ELF-1 (cell line): ENCODE results near the gene DOCK7.
"Not testable (repeated sequence)": the region's sequence is repeated elsewhere in the genome, so short reads cannot be mapped to it uniquely, and the experiment has no call there.

Source experiments
- DNase-seq: peaks from one replicate; pipeline ENCODE4 v3.0.0-alpha.2; 2016; ENCODE audit warnings: low read depth, low spot score

DOCK7 gene

DNA sequence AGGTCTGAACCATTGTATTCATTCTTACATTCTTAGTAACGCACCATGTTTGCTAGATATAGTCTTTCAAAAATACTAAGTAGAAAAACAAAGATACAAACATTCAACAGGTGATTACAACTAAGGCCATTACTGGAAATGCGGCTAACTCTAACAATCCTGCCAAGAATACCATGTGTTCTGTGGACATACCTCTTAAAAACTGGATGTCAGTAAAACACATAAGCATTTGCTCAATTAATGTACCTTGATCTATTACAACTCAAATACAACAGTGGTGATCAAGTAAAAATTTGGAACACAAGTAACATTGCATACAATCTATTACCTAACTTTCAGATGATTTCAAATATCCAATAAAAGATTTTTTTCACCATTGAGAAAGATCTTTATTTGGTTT is 75.4 kb downstream of the DOCK7 start:
- DNase-seq, result no peak

DNA sequence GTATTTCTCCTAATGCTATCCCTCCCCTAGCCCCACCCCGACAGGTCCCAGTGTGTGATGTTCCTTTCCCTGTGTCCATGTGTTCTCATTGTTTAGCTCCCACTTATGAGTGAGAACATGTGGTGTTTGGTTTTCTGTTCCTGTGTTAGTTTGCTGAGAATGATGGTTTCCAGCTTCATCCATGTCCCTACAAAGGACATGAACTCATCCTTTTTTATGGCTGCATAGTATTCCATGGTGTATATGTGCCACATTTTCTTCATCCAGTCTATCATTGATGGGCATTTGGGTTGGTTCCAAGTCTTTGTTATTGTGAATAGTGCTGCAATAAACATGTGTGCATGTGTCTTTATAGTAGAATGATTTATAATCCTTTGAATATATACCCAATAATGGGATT is 77.6 kb downstream of the DOCK7 start:
- DNase-seq, result not testable (repeated sequence)

DNA sequence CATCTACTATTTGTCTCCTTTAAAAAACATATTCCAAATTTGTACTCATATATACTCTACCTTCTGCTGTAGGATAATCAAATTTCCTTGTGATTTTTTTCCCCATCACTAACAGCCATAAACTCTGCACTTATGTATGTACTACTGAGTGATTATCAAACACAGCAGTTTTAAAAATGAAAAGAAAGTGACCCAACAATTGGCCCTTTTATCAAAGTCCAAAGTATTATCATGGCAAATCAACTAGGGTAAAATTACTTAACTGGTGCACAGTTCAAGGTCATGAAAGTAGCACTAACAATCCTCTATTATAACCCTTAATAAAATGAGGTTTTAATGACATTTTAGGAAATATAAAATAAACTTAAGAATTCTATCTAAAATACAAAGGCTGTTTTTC is 79.3 kb downstream of the DOCK7 start:
- no peak for DNase-seq

DNA sequence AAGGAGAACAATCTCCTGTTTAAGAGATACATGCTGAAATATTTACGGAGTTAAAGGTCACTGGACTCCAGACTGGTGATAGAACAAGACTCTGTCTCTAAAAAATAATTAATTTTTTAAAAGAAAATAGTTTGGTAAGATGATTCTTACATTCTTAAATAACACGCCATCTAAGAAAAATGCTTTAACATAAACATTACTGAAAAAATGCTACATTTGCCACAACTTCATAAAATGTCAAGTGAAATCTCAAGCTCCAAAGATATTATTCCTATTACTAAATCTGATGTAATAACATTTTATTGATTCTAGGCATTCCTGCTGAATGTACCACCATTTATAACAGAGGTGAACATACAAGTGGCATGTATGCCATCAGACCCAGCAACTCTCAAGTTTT is 86.7 kb downstream of the DOCK7 start:
- DNase-seq, result no peak

DNA sequence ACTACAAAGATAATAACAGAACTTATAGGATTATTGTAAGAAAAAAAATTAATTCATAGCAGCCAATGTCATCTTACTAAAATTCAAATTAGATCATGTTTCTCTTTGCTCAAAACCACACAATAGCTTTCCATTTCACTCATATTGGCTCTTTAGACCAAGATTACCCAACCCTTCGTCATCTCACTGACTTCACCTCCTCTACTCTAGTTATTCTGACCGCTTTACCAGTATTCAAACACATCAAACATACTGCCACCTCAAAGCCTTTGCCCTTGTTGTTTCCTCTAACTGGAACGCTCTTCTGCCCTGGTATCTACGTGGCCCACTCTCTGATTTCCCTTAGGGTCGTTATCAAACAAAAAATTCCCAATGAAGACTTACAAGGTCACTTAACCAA is 89.1 kb downstream of the DOCK7 start:
- no peak for DNase-seq

DNA sequence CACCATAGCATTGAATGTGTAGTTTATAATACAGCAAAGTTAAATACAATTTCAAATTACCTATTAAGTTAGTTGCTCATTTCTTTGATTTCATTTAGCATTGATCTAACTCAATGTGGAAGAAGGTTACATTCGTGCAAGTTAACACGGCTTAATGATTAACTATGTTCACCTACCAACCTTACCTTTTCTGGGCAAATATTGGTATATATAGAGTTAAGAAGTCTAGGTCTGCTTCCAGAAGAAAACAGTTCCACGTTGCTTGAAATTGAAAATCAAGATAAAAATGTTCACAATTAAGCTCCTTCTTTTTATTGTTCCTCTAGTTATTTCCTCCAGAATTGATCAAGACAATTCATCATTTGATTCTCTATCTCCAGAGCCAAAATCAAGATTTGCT is 90.9 kb downstream of the DOCK7 start, which contains the start of gene ANGPTL3:
TSS of gene ANGPTL3 (plus strand) at position 240 of the 400 bp plus-strand sequence. CDS start at position 287, 47 bp downstream.
- no peak for DNase-seq

DNA sequence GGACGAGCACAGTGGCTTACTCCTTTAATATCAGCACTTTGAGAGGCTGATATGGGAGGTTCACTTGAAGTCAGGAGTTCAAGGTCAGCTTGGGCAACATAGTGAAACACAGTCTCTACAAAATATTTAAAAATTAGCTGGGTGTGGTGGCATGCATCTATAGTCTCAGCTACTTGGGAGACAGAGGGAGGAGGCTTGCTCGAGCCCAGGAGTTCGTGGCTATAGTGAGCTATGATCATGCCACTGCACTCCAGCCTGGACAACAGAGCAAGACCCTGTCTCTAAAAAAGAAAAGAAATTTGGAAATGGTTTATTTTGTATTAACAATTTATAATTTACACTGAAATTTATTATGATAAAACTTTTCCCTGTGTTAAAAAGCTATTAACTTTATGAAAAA is 92.5 kb downstream of the DOCK7 start:
- no peak for DNase-seq

DNA sequence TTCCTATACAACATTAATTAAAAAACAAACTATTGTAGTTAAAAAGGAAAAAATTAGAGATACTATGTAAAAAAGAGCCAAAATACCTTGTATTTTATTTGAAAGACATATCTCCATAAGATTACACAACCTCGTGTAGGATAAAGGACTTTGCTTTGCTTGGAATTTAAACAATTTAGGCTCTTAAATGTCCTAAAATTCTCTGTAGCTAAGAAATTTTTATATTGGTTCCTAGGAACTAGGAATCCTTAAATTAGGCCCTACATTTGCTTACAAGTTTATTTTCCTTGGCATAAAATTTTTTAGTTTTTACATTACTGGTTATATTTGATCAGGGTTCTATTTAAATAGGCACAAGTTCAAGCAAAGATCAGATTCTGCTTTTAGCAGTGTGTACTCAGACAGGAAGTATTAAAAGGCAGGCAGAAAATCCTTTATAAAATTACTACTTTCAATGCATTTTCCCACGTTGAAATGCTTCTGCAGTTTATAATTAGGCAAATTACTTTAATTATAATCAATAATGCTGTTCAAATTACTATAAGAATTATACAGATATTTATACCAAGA is 94.3 kb downstream of the DOCK7 start:
- no peak for DNase-seq

DNA sequence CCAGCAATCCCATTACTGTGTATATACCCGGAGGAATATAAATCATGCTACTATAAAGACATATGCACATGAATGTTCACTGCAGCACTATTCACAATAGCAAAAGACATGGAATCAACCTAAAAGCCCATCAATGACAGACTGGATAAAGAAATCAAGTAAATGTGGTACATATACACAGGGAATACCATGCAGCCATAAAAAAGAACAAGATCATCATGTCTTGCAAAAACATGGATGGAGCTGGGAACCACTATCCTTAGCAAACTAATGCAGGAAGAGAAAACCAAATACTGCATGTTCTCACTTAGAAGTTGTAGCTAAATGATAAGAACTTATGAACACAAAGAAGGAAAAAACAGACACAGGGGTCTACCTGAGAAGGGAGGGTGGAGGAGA is 97.2 kb downstream of the DOCK7 start:
- no peak for DNase-seq

DNA sequence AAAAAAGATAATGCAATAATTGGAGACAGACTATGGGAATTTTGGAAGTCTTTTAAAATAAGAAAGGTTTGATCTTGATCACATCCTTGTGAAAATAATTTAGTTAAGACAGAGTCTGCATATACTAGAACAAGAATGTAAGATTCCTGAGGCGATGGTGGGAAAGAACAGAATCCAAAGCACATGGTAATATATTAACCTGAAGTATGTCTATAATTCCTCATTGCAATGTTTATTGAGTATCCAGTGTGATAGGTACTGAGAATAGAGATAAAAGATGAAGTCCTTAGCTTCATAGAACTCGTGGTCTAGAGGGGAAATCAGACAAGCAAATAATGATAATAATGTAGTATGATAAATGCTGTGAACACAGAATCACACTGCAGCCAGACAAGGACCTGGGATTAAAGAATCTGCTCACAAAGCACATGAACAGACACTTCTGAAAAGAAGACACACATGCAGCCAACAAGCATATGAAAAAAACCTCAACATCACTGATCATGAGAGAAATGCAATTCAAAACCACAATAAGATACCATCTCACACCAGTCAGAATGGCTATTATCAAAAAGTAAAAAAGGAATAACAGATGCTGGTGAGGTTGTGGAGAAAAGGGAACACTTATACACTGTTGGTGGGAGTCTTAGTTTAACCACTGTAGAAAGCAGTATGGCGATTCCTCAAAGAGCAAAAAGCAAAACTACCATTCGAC is 97.8 kb downstream of the DOCK7 start:
- no peak for DNase-seq

DNA sequence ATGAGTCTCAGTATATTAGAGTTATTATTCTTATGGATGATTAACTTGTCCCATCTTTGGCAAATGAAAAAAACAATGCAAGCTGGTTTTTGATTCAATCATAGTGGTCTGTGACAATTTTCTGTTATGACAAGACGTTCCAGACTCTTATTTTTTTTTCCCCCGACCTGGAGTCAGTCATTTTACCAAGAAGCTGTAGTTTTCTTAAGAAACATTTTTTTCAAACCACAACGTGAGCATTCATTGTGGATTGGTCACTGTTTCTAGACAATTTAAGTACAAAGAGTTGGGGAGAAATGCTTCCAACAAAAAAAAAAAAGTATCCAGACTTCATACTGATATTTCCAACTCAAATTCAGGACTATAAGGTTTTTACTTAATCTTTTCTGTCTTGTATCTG is 98.9 kb downstream of the DOCK7 start:
- DNase-seq, result no peak

DNA sequence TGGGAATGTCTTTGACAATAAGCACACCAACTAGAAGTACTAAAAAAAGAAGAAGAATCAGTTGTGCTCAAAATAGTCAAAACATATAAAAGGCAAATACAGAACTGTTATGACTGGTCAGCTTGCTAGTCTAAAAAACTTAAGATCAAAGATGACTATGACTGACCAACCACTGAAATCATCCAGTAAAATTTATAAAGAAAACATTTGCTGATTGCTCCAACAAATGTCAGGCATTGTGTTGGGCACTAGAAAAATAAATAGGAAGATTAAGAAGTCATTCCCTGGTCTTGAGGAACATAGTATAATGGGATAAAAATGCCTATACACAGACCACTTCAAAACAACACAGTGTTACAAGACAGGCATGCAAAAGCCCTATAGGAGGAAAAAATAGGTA is 100.2 kb downstream of the DOCK7 start:
- no peak for DNase-seq

DNA sequence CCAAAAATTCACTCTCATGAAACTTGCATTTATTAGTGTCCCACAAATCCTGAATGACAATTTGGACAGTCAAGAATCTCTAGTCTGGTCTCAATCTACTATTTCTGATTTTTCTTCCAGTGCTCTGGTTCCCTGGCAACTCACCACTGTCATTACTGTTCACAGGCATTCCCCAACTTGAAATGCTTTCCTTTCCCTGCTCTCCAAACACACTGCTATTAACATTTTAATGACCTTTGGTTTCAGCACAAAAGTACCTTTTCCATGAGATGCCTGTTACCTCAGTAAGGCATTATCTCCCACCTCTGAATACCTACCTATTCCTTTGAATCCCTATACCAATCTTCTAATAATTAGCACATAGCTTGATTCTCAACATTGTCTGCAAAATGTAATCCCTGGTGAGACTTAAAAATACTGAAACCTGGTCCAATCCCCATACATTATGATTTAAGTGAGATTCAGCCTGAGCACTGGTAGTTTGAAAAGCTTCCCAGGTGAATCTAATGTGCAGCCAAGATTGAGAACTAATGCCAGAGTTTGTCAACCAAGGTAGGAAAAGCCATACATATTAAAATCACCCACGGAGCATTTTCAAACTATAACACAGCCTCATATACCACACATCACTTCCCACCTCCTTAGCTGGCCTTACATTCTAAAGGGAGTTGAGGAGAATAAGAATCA is 102.6 kb downstream of the DOCK7 start:
- DNase-seq, result no peak

DNA sequence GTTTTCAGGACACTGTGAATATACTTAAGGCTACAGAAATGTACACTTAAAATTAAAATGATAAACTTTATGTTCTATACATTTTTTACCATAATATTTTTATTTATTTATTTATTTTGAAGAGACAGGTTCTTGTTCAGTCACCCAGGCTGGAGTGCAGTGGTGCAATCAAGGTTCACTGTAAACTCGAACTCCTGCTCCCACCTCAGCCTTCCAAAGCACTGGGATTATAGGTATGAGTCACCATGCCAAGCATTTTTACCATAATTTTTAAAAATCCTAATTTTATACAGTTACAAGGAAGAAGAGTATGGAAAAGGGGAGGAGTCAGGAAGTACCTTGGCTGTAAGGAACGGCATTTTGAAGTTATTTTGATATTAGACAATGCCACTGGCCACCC is 114.5 kb downstream of the DOCK7 start:
- DNase-seq, result no peak

DNA sequence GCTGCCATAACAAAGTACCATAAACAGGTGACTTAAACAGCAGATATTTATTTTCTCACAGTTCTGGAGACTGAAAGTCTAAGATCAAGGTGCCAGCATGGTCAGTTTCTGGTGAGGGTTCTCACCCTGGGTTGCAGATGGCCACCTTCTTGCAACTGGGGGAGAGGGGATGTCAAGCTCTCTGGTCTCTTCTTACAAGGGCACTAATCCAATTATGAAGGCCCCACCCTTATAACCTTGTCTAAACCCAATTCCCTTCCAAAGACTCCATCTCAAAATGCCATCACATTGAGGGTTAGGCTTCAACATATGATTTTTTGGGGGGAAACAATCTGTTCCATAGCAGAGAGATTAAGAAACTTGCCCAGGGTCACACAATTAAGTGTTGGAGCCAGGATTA is 115.7 kb downstream of the DOCK7 start:
- no peak for DNase-seq

DNA sequence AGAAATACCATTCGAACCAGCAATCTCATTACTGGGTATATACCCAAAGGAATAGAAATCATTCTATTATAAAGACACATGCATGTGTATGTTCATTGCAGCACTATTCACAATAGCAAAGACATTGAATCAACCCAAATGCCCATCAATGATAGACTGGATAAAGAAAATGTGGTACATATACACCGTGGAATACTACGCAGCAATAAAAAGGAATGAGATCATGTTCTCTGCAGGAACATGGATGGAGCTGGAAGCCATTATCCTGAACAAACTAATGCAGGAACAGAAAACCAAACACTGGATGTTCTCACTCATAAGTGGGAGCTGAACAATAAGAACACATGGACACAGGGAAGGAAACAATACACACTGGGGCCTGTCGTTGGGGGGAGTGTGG is 116.7 kb downstream of the DOCK7 start:
- not testable (repeated sequence) for DNase-seq

DNA sequence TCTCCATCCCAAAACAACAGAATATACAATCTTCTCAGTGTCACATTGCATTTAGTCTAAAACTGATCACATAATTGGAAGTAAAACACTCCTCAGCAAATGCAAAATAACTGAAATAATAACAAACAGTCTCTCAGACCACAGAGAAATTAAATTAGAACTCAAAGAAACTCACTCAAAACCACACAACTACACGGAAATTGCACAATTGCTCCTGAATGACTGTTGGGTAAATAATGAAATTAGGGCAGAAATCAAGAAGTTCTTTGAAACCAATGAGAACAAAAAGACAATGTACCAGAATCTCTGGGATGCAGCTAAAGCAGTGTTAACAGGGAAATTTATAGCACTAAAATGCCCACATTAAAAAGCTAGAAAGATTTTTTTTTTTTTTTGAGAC is 120.3 kb downstream of the DOCK7 start:
- DNase-seq, result not testable (repeated sequence)

DNA sequence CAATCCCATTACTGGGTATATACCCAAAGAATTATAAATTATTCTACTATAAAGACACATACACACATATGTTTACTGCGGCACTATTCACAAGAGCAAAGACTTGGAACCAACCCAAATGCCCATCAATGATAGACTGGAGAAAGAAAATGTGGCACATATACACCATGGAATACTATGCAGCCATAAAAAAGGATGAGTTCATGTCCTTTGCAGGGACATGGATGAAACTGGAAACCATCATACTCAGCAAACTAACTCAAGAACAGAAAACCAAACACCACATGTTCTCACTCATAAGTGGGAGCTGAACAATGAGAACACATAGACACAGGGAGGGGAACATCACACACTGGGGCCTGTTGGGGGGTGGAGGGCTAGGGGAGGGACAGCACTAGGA is 121.0 kb downstream of the DOCK7 start:
- not testable (repeated sequence) for DNase-seq

DNA sequence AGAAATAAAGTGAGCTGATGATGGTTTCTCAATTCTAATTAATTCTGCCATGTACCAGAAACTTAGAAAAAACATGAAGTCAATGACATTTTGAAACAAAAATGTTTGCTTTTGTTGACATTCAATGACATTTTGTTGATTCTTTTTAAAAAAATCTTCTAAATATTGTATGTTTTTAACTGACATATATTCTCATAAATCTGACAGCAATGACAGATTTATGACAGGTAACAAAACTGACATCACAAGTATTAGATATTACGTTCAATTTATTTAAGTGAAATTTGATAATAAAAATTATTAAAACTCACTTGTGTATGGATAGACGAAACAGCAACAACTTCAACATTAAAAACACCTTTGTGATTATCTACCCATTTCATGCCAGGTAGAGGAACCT is 126.9 kb downstream of the DOCK7 start:
- DNase-seq, result no peak

DNA sequence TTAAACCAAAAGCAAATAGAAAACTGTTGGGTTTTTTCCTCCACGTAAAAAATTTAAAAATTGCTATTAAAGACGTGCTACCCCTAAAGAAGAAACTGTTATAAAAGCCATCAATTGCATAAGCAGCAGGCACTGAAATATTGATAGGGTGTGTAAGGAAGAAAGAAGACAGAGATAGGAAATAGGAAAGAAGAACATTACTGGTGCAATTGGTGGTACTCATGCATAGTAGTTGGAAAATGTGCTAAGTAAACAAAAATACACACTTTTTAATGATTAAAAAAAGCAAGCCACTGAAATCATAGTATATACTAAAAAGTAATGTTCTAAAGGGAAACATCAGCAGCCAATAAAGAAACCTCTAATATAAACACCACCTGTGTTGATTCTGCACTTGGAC is 143.6 kb downstream of the DOCK7 start:
- DNase-seq, result no peak

DNA sequence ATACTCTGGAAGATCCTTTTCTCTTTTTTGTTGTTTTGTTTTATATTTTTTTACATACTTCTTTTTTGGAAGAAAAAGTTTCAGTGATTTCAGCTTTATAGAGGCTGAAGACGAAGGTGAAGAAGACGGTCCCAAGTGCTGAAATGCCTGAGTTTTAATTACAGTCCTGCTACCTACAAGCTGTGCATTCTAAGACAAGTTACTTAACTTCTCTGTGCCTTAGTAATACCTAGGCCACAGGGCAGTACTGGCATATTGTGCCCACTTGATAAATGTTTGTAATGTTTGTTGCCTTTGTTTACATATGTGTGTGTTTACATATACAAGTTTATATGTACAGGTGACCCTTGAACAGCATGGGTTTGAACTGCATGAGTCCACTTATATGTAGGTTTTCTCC is 147.1 kb downstream of the DOCK7 start:
- DNase-seq, result no peak

DNA sequence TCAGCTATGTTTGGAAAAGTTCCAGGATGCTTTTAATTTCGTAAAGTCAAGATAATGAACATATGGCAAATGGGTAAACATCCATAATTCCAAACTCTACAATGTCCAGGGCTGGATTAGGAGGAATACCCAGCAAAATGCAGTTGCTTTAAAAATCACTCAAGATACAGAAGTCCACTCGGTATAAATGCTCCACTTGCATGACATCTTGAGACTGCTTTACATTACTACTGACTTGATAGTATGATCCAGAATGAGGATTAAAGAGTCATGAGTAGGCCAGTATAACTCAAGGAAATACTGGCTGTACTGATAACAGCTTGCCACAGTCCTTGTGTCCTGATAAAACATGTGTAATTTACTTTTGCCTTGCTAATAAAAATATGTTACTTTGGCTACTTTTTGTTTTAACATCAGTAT is 149.1 kb downstream of the DOCK7 start:
- DNase-seq, result no peak

DNA sequence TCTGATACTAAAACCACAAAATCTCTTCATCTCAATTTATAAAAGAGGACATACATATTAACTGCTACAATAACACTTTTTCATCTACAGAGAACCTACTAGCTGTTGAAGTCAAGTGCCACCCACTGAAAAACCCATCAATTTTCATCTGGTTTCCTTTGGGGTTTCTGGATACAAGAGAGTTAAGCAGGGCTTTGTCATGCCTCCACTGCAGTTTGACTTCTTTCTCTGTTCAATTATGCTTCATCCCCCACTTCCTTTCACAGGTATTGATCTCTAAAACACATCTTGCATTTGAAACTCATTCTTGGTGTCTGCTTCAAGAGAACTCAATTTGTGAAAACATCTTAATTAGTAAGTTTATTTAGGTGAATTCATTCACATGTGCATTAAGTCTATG is 151.3 kb downstream of the DOCK7 start:
- DNase-seq, result no peak
